Lower lobe of right lung (tissue), 2 donors: Measurements from ENCODE around the gene RS1. TPM values are rescaled to one million over a fixed set of nuclear protein-coding genes. Genes with fewer than 3 reads are reported as not detected.
A peak's percentile ranks its signal among the peaks of the same experiment; 100 is the strongest.

Experiments used
- ATAC-seq, 2 donors: fragments of 200-7000 bp; cut with Tn5 transposase; one replicate each; pipeline ENCODE4 v1.9.1; 2020 to 2022; ENCODE audit warnings: mild to moderate bottlenecking in 2 of 2, moderate library complexity in 2 of 2
- DNase-seq: peaks from one replicate; pipeline ENCODE4 v3.0.0-alpha.2; 2020
- H3K27ac ChIP-seq: fragments of 200-600 bp; one replicate; pipeline ENCODE4 v1.8.0; 2022
- H3K27me3 ChIP-seq: fragments of 200-600 bp; one replicate; pipeline ENCODE4 v1.8.0; 2022; ENCODE audit warnings: low read depth
- H3K36me3 ChIP-seq: fragments of 200-600 bp; one replicate; pipeline ENCODE4 v1.8.0; 2022; ENCODE audit warnings: mild to moderate bottlenecking
- H3K4me1 ChIP-seq: fragments of 200-600 bp; one replicate; pipeline ENCODE4 v1.8.0; 2022
- H3K4me3 ChIP-seq: fragments of 200-600 bp; one replicate; pipeline ENCODE4 v1.8.0; 2022; ENCODE audit warnings: mild to moderate bottlenecking
- H3K9me3 ChIP-seq: fragments of 200-600 bp; one replicate; pipeline ENCODE4 v1.8.0; 2022
- intact Hi-C: fragments of 100-400 bp; cut with DNase I; formaldehyde crosslinking; loops from one replicate; pipeline ENCODE4 v1.11.0; 2022
- total RNA-seq: library from RNA; stranded (reverse); fragmentation: NEBNext Ultra II Directional; extraction: Animal tissue kit (Norgen Biotek cat#: 25700); gene quantifications from one replicate; pipeline ENCODE4 v1.2.1, GENCODE V29; 2021
- TF ChIP-seq, protein P1 (sequence below): fragments of 200-600 bp; IDR thresholded peaks from one replicate; pipeline ENCODE4 v1.8.0; 2022; ENCODE audit warnings: antibody characterized with exemption, mild to moderate bottlenecking
- donor health status: DM: no; HTN: yes; CAD: no; lungs with severe emphysema.

RS1 gene
- total RNA-seq, 1 donor from 2014 or later = 3.9 TPM

- intact Hi-C loops = no loop called here
- Histone ChIP-seq H3K9me3 (no peaks in the 10 kb centered on the region), H3K36me3 (no peaks in the 10 kb centered on the region), H3K4me1 (no peaks in the 10 kb centered on the region), H3K27ac (no peak overlapping the region), H3K27me3 (no peaks in the 10 kb centered on the region), H3K4me3 (no peak overlapping the region)
- DNase-seq = no peak
- TF ChIP-seq, protein P1, sequence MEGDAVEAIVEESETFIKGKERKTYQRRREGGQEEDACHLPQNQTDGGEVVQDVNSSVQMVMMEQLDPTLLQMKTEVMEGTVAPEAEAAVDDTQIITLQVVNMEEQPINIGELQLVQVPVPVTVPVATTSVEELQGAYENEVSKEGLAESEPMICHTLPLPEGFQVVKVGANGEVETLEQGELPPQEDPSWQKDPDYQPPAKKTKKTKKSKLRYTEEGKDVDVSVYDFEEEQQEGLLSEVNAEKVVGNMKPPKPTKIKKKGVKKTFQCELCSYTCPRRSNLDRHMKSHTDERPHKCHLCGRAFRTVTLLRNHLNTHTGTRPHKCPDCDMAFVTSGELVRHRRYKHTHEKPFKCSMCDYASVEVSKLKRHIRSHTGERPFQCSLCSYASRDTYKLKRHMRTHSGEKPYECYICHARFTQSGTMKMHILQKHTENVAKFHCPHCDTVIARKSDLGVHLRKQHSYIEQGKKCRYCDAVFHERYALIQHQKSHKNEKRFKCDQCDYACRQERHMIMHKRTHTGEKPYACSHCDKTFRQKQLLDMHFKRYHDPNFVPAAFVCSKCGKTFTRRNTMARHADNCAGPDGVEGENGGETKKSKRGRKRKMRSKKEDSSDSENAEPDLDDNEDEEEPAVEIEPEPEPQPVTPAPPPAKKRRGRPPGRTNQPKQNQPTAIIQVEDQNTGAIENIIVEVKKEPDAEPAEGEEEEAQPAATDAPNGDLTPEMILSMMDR = no peak
- ATAC-seq = no peak
Measured at GRCh38 chrX:18639280-18639679, 32.6 kb downstream of the RS1 start.

DNA sequence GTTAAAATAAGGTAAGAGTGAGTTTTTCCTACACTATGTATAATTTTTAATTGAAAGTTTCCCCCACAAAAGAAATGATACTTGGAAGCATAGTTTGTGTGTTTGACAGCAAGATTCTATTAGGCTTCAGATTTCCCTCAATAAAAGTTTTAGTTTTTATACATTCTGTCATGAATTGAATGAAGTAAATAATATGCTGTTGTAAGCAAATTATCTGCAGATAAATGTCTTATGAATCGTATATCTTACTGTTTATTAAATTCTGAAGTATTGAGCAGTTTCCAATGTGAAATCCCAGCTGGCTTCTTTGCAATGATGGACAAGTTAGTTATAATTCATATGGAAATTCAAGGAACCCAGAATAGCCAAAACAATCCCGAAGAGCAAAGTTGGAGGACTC lies 33.5 kb downstream of the RS1 start:
- H3K9me3 ChIP-seq = no peaks in the 10 kb centered on the region
- H3K4me1 ChIP-seq = no peaks in the 10 kb centered on the region
- H3K36me3 ChIP-seq = no peaks in the 10 kb centered on the region
- DNase-seq (no peak), ATAC-seq (no peak)
- TF ChIP-seq, protein P1 = no peak
- H3K27ac ChIP-seq = no peak overlapping the region
- no peaks in the 10 kb centered on the region for H3K27me3 ChIP-seq
- H3K4me3 ChIP-seq = no peak overlapping the region
- intact Hi-C loops = no loop called here

GRCh38 chrX:18630934-18631333 lies 41.0 kb downstream of the RS1 start:
- Histone ChIP-seq H3K27ac (no peak overlapping the region), H3K4me1 (no peaks in the 10 kb centered on the region), H3K9me3 (no peaks in the 10 kb centered on the region), H3K27me3 (no peaks in the 10 kb centered on the region), H3K4me3 (no peak overlapping the region), H3K36me3 (peaks cover 14% of the 10 kb centered on the region)
- TF ChIP-seq, protein P1 = no peak
- intact Hi-C loops = no loop called here
- DNase-seq (no peak), ATAC-seq (peak in 1 of 2 donors; percentile 53)

DNA sequence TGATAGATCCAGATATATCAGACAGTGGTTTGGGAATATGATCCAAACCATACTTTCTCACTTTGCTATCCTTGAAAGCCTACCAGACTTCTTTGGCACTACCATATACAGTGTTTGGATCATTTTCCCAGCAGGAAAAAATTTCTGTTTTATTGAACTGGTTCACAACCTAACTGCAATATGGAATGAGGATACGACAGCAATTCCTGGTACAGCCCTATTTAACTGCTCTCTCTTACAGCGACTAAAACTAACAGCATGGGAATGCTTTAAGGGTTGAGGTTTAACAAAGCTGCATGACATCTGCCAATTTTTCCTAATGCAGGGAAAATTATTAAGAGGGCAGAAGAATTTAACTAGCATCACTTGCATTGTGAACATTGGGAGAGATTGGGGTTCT lies 47.3 kb downstream of the RS1 start:
- ATAC-seq (no peak), DNase-seq (no peak)
- Histone ChIP-seq H3K27me3 (no peaks in the 10 kb centered on the region), H3K9me3 (no peaks in the 10 kb centered on the region), H3K4me3 (no peak overlapping the region), H3K36me3 (peaks cover 14% of the 10 kb centered on the region), H3K4me1 (no peaks in the 10 kb centered on the region), H3K27ac (no peak overlapping the region)
- intact Hi-C loops = no loop called here
- TF ChIP-seq, protein P1 = no peak

DNA sequence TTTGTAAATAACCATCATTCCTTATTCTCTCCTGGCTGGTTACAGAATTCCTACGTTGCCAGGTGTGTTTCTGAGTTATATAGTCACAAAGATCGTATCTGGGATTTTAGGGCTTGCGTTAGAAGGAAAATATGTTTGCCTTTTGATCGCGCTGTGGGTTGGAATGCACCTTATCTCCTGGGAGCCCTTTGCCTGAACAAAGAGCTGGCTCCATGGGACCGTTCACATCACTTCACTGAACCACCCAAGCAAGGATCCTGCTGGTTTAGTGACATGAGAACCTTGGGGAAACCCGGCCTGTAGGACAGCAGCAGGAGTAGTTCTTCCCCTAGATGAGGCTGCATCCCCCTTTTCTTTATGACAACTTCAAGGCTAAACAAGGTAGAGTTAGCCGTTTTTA lies 51.6 kb downstream of the RS1 start:
- ATAC-seq = peak; percentile 19 to 78
- Histone ChIP-seq H3K36me3 (no peaks in the 10 kb centered on the region), H3K9me3 (no peaks in the 10 kb centered on the region), H3K4me1 (no peaks in the 10 kb centered on the region), H3K27me3 (no peaks in the 10 kb centered on the region), H3K4me3 (no peak overlapping the region), H3K27ac (no peak overlapping the region)
- DNase-seq = no peak
- intact Hi-C loops = no loop called here
- TF ChIP-seq, protein P1 = no peak

- DNase-seq = no peak
- TF ChIP-seq, protein P1 = no peak
- Histone ChIP-seq H3K4me1 (no peaks in the 10 kb centered on the region), H3K27me3 (no peaks in the 10 kb centered on the region), H3K27ac (no peak overlapping the region), H3K9me3 (no peaks in the 10 kb centered on the region), H3K36me3 (no peaks in the 10 kb centered on the region), H3K4me3 (no peak overlapping the region)
- peak in 1 of 2 donors; percentile 42 for ATAC-seq
- intact Hi-C loops = no loop called here
Measured at GRCh38 chrX:18619288-18619687, 52.6 kb downstream of the RS1 start.
